GM18909 (cell line): ENCODE measurements around the gene IL25.

Source experiments
- ATAC-seq: cut with Tn5 transposase; IDR thresholded peaks from one replicate; pipeline ENCODE4 v1.9.1; 2021; ENCODE audit warnings: mild to moderate bottlenecking; ENCODE audit not compliant: unreplicated experiment, poor library complexity

IL25 gene

DNA sequence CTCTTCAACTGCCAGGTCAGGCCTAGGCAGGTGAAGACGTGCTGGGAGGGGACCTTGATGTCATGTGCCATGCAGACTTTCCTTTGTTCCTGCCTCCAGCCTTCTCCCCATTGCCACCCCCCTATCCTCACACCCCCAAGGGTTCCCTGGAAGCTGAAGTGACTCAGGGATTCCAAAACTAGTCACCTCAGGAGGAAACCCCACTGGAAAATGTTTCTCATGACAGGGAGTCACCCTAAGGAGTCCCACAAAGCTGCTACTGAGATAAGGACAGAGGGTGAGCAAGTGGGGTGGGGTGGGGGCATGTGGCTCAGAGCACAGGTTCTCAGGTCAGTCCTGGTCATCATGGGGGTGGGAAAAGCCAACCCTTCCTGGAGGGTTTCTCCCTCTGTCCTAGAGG is 2.4 kb upstream of the IL25 start:
- no peak for ATAC-seq

DNA sequence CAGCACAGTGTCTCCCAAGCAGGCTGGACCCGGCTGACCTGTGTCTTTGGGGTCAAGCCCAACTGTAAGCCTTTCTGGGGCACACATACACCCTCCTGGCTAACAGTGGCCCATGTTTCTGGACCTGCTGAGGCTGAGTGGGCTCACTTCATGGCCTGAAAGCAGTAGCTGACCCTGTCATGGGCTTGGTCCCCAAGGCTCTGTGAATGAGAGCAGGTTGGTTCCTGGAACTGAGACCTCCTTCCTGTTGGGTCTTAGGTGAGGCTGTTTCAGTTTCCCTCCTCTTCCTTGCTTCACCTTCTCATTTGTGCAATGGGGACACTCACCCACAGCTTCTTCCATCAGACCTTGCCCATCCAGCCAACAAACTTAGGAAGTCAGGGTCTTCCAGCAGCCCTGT is 744 bp upstream of the IL25 start:
- no peak for ATAC-seq

DNA sequence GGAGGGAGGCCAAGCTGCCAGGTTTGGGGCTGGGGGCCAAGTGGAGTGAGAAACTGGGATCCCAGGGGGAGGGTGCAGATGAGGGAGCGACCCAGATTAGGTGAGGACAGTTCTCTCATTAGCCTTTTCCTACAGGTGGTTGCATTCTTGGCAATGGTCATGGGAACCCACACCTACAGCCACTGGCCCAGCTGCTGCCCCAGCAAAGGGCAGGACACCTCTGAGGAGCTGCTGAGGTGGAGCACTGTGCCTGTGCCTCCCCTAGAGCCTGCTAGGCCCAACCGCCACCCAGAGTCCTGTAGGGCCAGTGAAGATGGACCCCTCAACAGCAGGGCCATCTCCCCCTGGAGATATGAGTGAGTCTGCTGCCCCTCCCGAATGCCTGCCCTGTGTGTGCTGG is 432 bp downstream of the IL25 start:
- no peak for ATAC-seq

DNA sequence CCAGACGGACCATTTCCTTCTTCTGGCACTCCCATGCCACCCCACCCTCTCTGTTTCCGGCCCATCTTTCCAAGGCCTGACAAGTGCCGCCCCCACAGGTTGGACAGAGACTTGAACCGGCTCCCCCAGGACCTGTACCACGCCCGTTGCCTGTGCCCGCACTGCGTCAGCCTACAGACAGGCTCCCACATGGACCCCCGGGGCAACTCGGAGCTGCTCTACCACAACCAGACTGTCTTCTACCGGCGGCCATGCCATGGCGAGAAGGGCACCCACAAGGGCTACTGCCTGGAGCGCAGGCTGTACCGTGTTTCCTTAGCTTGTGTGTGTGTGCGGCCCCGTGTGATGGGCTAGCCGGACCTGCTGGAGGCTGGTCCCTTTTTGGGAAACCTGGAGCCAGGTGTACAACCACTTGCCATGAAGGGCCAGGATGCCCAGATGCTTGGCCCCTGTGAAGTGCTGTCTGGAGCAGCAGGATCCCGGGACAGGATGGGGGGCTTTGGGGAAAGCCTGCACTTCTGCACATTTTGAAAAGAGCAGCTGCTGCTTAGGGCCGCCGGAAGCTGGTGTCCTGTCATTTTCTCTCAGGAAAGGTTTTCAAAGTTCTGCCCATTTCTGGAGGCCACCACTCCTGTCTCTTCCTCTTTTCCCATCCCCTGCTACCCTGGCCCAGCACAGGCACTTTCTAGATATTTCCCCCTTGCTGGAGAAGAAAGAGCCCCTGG is 3.1 kb downstream of the IL25 start:
- ATAC-seq: no peak

DNA sequence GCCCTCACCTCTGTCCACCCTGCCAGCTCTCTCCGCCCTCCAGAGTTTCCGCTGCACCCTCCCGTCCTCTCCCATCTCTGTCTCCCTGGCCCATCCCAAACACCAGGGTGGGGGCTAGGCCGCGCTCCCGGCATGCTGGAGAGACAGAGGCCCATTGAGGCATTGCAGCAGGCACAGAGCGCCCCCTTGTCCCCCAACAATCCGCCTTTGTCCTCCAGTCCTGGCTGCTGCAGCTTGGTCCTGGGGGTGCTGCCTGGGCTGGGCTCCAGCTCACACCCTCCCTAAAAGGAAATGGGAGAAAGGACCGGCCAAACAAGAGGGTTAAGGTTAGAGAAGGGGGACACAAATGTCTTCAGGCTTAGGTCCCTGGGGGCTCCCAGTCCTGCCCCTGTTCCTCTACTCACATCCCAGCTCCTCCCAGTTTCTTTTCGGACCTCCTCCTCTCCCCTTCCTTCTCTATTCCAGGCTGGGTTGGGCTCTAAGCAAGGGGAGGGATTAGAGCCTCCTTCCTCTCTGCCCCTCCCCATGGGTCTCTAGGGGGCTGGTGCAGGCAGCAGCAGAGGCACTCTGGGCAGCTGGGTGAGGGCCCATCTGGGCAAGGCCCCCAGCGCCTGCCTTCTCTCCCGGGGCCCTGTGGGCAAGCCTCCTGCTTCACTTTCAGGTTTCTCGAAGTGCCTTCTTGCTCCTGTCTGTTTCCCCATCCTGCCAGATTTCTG is 4.0 kb downstream of the IL25 start, which contains the start of gene CMTM5:
Gene CMTM5 (plus strand): TSS at position 565 of the 716 bp plus-strand sequence. CDS start 206 bp downstream, outside the sequence.
- no peak for ATAC-seq

- no peak for ATAC-seq
Measured at GRCh38 chr14:23377198-23377550, 4.6 kb downstream of the IL25 start.

DNA sequence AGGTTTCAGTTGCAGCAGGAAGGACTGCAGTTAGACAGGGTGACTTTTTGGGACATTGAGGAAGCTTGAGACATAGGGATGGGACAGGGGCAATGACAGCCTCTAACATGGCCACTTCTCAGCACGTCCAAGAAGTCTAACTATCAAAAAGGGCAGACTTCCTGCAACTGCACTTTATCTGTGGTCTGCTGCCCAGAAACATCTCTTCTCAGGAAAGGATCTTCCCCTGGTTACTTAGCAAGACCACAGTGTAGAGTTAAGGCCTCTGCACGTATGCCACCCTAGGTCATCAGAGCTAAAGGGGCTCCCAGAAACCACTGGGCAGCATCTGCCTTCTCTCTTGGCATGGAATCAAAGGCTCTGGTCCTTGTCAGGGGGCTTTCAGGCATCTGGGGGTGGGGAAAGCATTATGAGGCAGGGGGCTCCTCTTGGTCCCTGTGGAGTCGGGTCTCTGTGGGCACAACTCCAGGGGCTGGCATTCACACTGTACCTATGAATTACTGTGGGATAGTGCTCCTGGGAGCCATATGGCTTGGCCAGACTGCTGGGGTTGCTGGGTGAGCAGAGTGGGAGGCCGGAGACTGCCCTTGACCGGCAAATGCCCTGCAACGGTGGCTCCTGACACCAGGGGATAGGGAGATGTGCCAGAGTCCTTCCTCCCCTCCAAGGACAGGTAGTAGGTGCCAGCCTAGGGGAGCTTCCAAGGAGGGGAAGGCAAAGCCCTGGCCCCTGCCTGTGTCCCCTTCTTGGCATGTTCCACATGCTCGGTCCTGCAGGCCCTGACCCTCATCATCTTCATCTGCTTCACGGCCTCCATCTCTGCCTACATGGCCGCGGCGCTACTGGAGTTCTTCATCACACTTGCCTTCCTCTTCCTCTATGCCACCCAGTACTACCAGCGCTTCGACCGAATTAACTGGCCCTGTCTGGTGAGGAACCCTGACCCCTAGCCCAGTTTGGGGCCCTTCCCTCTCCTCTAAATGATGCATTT is 5.3 kb downstream of the IL25 start:
- no peak for ATAC-seq

GRCh38 chr14:23378612-23379220 is 6.1 kb downstream of the IL25 start:
- no peak for ATAC-seq

DNA sequence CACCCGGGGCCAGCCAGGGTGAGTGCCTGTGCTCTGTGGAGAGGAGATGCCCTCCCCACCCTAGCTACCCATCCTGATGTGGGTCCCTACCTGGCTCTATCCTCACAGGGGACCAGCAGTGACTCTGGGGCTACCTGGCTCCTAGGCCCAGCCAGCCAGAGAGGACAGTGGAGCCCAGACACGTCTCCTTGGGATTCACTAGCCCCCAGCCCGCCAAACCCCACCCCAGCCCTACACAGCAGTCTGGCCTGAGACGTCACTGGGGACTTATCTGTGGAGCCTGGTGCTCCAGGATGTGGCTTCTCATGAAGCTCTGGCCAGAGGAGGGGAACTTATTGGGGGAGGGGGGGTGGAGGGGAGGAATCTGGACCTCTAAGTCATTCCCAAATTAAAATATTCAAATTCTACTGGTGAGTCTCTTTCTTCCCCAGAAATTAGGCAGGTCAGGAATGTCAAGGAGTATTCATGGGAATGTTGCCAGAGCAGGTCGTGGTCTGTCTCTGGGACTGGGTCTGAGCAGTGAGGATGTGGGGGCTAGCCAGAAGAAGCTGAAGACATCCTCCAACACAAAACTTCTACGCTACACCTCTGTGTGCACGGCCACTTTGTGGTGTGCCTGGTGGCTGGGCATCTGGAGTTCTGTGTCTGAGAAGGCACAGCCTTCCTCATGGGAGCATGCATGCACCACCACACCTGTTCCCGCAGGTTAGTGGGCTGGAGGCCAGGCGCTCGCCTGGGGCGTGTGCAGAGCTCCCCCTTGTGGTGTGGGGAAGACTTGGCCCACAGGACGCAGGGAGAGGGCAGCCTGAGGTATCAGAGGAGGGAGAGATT is 7.0 kb downstream of the IL25 start:
- no peak for ATAC-seq

DNA sequence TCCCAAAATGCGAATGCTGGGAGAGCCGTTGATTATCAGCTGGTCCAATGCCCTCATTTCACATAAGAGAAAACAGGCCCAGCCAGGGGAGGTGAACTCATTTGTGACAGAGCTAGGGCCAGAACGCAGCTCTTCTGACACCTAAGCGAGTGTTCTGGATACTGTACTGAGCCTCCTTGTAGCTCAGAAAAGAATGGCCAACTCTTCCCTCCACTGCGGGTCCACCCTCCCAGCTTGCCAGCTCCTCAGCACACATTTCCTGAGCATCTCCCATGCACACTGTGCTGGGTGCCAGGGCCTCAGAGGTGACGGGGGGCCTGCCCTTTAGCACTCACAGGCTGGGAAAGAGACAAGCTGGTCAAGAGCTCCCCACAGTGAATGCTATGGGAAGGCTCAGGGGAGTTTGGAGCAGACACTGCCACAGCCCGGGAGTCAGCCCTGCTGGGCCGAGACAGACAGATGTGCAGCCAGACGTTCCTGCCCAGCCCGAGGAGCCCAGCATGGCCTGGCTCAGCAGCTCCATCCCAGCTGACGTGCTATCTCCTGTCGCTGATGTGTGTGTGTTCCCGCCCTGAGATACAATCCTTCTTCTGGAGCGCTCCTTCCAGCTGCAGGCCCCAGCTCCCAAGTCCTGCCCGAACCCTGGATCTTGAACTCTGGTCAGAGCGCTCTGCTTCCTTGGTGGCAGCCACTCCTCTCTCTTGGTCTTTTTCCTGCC is 7.7 kb downstream of the IL25 start:
- no peak for ATAC-seq

GRCh38 chr14:23380976-23381375 is 8.4 kb downstream of the IL25 start:
- no peak for ATAC-seq

- no peak for ATAC-seq
Measured at GRCh38 chr14:23381871-23382270, 9.3 kb downstream of the IL25 start.

- ATAC-seq: no peak
Measured at GRCh38 chr14:23382276-23382675, 9.7 kb downstream of the IL25 start.

GRCh38 chr14:23382731-23383440 is 10.3 kb downstream of the IL25 start:
- ATAC-seq: no peak

DNA sequence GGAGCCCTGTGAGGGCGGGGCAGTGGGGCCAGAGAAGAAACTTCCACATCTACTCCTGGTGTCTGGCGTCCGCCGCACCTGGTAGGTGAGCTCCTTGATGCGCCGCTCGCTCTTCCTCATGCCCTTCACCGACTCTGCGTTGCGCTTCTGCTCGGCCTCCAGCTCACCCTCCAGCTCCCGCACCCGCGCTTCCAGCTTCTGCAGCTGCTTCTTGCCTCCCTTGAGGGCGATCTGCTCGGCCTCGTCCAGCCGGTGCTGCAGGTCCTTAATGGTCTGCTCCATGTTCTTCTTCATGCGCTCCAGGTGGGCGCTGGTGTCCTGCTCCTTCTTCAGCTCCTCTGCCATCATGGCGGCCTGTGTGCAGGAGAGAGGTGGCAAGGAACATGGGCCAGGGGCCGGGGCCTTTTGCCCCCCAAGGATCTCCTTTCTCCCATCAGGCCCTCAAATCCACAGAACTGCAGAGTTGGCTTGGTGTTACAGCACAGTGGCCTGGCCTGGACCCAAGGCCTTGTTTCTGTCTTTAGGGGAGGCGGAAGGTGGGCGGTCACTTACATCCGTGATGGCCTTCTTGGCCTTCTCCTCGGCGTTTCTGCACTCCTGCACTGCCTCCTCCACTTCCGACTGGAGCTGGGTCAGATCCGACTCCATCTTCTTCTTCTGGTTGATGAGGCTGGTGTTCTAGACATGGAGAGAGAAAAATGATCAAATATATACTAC is 11.9 kb downstream of the IL25 start:
- no peak for ATAC-seq

DNA sequence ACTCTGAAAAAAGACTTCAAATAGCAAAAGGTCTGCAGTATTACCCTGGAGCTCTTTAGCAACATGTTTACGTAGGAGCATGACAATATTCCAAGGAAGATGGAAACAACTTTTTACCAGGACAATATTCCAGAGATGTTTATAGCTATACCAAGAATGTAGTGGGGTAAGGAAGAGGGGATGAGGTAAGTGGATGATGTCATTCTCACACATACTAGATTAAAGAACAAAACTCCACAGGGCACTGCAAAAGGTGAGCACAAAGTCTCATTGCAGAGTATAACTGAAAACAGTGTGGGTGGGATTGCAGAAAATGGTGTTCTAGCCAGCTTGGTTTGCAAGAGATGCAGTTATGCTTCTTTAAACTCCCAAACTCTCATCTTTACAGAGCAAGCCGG is 12.6 kb downstream of the IL25 start:
- no peak for ATAC-seq

DNA sequence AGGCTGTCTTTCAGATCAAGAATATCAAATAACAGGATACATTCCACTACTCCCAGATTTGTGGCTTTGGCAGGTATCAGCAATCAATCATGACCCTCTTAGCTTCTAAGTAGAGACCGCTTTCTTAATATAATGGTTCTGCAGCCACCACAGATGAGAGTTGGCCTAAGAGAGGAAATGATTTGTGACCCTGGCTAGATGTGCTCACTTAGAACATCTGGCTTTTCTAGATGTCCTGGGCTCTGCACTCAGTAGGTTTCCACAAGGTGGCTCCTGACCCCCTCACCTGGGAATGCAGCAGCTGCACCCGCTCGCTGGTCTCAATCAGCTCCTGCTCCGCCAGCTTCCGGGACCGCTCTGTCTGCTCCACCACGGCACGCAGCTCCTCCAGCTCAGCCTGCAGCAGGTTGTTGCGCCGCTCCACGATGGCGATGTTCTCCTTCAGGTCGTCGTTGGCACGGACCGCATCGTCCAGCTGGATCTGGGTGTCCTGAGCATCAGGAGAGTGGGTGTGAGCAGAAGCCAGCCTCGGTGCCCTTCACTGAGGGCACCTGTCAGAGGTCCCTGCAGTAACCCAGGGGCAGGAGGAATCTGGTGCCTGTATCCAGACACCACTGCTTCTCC is 13.1 kb downstream of the IL25 start:
- ATAC-seq: no peak
